Inflammatory macrophage (primary cell): ENCODE results near the gene SRPRB.

Experiments used
- DNase-seq, 2 donors: peaks; one replicate each; pipeline ENCODE4 v3.0.0-alpha.2; 2020 to 2022

SRPRB gene

DNA sequence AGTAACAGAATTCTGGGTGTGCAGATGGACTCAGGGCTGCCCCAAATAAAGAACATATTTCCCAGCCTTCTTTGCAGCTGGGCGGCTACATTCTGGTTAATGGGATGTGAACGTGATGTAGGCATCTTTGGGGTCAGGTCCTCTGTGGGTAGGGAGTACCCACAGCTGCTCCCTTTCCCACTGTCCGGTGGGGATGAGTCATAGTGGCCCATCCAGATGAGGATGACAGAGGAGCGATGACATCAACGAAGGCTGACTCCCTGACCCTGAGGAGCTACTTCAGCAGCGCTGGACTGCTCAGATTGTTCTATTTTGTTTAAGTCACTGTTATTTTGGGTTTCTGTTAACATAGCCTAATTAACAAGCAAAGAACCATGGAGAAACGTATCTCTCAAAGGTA is 38.0 kb downstream of the SRPRB start:
- no peak for DNase-seq

DNA sequence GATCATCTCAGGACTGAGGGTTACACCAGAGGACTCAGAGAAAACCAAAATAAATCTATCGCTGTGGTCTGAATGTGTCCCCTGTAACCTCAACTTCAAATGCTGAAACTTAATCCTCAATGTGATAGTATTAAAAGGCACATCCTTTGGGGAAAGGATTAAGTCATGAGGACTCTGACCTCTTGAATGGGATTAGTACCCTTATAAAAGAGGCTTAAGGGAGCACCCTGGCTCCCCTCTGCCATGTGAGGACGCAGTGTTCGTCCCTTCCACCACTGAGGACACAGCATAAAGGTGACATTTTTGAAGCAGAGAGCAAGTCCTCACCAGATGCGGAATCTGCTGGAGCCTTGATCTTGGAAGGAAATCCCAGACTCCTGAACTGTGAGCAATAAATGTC is 39.5 kb downstream of the SRPRB start:
- no peak for DNase-seq

DNA sequence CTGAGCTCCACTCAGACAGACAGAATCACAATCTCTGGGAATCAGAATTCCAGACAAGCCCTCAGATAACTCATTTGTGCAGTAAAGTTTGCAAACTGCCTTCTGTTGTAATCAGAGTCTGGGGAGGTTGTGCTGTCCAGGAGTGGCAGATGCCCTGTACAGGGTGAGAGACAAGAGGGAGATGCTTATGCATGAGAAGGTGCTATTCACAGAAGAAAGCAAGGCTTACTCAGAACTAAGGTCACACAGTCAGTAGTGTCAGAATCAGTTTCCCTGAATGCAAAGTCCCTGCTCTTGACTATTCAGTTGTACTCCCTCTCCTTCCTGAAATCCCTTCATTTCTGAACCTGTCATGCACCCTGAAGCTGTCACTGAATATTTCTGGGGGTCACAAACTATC is 43.7 kb downstream of the SRPRB start:
- no peak for DNase-seq

DNA sequence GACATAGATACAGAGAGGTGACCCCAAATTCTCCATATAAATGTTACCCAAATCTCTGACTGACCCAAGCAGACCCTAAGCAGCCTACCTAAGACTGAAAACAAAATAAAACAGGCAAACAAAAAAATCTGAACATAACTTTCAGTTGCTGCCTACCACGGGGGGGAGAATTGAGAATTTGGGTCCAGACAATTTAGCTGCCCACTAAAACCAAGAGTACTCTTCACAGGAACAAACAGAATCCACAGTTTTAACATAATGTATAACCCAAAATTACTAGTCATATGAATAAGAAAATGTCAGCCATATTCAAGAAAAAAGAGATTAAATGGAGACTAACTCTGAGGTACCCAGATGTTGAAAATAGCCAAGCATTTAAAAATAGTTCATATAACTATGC is 44.4 kb downstream of the SRPRB start:
- DNase-seq = no peak

DNA sequence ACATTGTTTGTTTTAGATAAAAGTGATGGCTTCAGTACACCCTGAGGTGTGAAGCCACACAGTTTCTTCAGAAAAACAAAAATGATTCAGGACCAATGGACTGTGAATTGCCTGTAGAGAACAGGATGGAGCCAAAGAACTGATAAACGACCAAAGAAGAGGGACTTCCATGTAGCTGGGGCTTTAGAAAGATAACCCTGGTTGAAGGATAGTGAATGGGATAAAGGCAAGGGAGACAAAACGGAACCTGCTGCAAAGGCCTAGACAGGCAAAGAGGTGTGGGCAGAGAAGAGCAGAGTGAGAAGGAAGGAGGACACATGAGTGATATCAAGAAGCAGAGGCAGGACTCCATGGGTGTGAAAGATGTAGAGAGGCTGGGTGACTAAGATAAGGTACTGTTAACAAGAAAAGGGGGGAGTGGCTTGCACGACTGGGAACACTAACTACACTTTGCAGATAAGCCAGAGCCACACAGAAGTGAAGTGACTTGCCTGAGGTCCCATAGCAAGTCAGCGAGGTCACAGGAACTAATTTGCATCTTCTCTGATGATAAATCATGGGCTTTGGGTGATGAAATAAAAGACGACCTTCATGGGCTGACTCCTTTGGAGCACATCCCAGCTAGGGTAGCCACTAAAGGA is 45.8 kb downstream of the SRPRB start:
- no peak for DNase-seq

DNA sequence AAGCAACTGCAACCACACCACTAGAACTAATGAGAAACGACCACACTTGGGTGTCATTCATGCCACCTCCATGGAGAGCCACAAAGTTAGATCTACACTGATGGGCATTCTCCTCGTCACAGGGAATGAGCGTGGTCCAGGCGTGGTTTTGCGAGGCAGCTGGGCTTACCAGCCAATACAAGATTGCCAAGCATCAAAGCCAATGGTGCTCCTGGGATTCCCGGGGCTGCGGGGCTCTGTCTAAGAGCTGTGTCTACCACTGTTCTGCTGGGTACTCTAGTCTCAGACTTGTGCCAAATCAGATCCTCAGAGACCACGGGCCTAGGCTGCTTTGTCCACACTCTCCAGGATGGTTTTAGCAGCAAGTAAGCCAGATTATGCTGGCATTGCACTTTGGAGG is 46.3 kb downstream of the SRPRB start:
- no peak for DNase-seq

DNA sequence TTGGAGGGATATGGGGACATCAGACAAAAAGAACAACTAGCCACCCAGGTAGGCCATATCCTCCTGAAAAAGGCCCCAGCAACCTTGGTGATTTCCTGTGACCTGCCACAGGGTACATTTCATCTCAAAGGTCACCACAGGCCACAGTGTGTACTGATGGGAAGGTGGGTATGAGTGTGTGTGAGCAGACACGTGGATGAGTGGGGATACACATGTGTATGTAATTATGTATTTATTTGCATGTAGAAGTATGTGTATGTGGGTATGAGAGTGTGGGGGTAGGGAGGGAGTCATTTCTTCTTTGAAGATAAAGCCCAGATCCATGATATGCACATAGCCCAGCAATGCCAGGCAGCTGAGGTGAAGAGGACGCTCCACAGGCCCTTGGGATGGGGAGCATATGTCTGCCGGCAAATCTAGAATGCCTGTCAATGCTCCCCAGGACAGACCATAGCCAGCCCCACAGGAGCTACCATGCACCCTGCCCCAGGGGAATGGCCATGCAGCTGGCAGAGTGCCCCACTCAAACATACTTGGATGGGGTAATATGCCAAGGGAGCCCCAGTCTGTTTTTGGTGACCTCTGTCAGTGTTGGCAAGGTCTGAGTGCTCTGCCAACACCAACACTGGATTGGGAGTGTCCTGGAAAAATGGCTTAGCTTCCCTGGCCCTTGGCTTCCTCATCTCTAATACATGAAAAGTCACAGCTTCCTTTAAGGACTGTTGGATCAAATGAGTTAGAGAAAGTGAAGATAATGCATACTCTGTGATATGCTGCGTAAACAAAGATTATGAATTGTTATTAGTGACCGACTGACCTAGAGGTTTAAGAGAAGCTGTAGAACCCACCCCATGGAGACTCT is 47.7 kb downstream of the SRPRB start:
- no peak for DNase-seq

DNA sequence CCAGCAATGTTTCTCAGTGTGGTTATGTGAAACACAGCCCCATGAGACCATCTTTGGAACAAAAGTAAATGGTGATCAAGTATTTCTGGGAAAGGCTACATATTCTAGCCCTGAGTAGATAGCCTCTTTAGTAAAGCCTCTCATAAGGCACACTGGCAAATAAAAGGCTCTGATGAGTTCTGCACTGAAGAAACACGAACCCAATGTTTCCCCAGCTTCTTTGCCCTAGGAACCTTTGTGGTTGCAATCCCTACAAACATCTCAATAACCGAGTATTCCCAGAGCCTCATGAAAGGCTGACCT is 48.3 kb downstream of the SRPRB start:
- no peak for DNase-seq

DNA sequence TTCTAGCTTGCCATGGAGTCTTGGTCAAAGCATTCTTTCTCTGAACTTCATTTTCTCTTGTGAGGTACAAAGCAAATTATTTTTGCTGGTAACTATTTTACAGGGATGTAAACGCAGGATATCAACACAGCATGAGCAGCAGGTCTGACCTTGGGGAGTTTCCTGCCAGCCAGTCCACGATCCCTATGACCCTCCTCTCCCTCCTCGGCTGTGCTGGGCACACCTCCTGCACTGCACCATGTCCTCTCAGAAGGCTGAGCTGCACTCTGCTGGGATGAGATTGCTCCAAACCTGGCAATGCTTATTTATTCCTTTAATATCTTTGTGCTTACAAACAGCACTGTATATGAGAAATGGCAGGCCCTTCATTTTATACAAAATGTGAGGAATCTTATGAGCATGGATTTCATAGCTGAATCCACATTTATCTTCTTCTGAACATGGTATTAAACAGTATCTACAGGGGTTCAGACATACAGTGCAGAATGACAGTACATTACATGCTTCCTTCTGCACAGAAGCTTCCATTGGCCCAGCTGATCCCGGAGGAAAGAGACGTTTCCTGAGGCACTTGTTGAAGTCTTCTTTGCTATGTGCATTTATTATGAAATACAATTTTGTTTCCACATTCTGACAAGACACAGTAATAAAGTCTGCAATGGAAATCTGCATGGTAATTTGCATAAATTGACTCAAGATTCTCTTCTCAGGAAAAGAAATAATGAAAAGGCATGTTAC is 48.8 kb downstream of the SRPRB start:
- DNase-seq = no peak

DNA sequence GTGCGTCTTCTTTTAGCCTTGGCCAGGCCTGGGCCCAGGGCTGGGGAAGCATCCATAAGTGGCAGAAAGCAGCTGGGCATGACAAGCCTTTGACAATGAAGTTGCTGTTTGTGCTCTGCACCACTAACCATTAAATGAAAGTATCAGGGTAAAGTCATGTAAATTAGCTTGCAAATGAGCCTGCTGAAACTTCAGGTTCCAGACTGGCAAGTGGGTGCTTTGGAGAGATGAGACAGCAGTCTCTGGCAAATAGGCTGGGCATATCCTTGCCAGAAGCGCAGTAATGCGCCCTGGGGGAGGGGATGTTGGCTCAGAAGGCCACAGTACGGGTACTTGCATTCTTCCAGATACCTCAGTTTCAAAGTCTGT is 49.4 kb downstream of the SRPRB start:
- DNase-seq = no peak

DNA sequence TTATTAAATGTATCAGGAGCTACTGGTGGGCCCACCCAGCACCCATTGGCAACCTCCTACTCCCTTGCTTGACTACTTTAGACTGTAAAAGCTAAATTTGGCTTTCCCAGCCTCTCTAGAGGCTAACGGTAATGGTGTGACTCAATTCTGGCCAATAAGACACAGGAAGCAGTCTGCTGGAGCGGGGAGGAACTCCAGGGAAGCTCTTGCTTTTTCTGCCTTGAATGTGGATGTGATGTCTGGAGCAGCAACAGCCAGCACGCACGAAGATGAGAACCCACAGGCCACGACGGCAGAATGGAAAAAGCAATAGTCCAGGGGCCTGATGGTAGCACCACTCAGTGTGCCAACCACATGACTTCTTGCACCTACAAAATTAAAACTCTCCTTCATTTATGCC is 50.2 kb downstream of the SRPRB start:
- no peak for DNase-seq

DNA sequence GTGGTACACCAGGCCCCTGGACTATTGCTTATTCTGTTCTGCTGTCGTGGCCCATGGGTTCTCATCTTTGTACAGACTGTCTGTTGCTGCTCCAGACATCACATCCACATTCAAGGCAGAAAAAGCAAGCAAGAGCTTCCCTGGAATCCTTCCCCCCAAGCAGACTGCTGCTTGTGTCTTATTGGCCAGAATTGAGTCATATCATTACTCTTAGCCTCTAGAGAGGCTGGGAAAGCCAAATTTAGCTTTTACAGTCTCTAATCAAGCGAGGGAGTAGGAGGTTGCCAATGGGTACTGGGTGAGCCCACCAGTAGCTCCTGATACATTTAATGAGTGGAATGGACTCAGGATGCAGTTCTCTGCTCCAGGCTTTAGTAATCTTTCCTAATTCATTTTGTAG is 50.7 kb downstream of the SRPRB start:
- DNase-seq = no peak

DNA sequence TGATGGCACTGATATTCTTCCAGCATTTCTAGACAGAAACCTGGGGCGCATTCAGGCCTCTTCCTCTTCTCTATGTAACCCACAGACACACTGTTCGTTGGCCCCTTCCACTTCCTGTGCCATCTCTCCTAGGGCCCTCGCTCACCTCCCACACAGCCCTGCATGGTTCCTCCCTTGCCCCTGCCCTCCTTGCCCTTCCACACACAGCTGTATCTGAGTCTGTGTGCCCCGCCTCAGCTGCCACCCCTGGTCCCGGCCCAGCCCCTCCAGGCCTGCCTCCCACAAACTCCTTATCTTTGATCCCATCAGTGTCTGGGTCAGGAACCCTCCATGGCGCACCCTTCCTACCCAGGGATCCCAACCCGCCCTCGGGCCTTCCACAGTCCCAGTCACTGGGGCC is 52.2 kb downstream of the SRPRB start:
- peak; percentile 12 to 39 for DNase-seq

DNA sequence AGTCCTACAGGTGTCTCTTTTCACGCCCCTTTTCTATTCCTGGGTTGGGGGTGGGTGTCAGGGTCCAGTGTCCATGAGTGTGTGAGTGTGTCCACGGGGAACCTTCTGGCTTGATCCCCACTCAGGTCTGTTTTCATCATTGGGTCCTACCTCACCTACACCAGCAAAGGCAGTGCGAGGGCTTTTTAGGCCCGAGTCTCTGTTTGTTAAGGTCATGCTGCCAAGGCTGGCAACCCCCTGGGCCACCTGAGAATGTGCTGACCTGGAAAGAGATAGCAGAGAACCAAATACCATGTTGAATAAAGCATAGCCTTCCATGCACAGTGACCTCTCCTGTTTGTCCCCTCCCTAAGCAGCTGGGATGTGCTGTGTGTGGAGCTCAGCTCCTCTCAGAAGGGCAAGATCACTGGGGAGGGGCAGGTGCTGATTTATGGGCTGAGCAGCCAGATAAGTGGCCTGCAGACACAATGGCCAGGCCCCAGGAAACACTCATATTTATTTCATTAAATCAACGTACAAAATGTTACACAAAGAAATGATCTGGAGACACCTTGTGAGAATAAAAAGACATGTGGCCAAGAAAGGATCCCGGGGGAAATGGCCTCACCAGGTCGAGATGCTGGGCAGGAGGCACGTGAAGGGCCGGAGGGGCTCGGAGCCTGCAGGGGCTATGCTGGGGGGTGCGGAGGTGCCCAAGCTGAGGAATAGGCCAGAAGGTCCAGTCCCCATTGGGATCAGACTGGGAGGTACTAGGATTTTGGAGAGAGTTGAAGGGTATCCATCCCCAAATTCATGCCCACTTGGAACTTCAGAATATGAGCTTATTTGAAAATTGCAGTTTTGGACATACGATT is 54.0 kb downstream of the SRPRB start:
- DNase-seq = no peak

DNA sequence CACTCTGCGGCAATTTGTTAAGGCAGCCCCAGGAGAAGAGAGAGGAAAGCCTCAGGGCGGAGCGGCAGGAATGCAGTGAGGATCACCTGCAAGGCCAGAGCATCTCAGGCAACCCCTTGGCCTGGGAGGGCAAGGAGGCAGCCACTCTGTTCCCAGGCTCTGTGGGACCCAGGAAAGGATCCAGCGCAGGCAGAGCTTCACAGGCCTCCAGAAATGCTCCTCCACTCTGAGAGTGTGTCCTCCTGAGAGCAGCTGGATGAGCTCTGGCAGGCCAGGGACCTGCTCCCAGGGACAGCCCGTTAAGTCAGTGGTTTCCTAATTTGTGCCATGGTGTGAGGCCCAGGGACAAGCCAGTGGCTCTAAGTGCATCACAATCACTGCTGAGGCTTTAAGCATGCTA is 54.9 kb downstream of the SRPRB start:
- no peak for DNase-seq

DNA sequence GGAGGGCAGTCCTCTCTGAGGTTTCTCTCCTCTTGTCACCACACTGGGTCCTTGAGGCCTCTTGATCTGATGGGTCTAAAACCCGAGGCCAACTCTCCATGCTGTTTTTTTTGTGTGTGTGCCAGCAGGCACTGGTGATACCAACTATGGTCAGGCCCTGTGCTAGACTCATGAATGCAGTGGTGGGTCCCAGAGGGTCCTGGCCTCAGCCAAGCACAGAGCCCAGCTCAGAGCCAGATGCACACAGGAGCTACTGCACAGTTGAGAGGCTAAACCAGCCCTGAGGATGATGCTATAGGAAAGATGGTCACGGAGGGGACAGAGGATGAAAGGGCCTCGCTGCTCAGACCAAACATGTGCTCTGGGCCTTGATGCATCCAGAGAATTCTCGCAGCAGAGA is 56.5 kb downstream of the SRPRB start:
- no peak for DNase-seq

DNA sequence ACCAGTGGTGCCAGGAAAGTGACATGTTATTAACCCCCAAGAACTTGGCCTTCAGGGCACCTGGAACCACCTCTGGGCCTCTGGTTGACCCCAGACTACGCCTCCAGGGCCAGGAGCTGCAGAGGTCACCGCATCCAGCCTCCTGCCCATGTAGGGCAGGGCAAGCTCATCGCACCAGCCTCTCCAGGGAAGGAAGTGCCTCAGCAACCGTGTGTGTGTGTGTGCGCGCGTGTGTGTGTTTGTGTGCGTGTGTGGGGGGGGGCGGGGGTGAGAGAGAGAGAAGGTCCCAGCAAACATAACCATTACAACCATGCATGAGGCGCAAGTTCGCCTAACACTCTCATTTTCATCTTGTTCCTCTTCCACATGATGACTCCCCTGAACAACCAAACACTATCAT is 58.3 kb downstream of the SRPRB start:
- DNase-seq = no peak

DNA sequence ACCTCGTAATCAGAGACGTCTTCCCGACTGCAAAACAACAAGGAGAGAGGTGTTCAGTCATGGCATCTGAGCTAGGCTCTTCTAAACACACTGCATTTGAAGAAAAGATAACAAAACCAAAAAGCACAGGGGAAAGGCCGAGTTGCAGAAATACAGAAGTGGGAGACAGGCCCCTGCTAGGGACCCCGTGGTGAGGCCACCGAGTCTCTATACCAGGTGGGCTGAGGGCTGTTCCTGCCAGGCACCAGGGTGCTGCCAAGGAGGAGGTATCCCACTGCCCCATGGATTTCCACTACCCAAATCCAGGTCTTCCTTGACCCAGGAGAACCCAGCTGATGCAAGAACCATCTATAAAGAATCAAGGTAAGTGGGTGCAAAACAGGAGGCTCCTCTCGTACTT is 59.0 kb downstream of the SRPRB start:
- DNase-seq = no peak

DNA sequence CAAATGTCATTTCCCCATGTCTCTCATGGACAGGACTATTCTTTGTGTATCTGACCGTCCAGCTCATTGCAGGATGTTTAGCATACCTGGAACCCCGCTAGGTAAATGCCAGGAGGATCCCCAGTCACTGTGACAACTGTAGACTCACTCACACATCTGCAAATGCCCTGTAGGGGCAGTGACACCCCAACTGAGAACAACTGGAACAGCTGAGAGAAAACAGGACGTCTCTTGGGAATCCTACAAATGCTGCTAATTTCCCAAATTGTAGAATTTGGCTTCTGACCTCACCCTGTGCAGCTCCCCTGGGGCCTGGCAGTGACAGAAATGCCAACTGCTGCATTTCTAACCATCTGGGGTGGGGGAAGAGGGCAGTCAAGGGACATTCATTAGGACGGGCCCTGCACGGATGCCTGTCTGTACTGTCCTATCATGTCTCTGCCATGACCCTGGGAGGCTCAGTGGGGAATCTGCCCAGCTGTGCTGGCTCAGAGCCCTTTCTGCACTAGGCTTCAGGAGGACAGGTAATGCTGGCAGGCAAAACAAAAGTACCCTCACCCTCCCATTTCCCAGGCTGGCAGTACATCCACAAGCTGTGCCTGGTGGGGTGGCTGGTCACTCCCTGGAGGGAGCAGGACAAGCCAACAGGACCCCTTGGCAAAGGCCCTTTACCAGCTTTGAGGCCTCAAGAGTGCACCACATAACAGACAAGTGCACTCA is 59.7 kb downstream of the SRPRB start:
- no peak for DNase-seq

DNA sequence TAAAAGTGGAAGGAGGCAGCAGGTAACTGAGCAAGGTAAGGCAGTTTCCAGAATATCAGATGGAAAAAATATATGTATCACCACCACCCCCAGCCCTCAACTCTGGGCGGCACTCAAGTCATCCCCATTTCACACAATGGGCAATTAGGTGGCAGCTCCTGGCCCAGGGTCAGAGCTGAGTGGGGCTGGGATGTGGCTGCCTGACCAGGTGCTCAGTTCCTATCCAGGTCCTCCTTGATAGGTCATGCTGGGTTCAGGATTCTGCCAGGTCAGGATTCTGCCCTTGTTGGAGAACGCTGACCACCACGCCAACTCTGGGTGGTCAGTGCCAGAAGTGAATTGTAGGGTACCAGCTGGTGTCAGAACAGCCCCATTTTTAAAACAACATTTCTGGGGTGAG is 60.5 kb downstream of the SRPRB start:
- DNase-seq = no peak

DNA sequence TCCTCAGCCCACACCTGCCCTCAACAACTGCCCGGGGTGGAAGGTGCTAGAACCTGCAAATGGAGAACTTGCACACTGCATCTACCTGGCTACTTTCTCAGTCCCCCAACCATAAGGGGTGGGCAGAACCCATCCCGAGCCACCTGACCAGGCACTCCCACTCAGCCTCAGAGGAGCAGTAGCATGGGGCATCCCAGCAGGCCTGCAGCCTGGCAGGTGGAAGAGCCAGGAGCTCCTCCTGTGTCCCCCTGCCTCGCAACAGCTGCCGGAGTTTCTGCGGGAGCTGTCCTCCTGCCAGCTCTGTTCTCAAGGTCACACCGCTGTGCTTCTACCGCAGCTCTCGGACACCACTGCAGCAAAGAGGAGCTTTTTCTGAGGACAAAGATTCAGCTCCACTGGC is 62.6 kb downstream of the SRPRB start:
- DNase-seq = no peak

DNA sequence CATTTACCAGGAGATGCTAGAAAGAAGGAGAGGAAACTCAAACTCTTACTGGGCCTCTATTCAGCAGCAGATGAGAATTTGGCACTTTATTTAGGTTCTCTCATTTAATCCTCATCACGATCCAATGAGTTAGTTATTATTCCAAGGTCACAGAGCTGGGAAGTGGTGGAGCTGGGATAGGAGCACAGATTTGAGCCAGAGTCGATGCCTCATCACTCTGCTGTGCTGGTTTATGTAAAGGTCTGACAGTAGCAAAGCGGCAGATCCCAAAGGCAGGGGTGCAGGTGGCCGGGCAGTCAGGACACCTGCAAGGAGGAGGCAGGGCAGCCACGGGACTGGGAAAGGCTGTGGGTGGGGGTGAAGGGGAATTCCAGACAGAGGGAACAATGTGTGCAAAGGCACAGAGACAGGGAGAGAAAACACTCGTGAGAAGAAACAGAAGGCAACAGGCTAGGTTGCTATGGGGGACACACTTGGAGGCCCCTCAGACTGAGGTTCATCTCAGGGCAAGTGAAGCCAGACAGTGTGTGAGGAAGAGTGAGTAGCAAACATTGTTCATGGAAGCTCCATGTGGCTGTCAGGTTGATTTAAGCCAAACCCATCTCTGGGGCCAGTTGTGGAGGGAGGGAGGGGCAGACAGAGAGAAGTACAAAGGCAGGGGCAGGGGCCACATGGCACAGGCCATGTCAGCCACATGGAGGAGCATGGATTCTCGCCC is 63.3 kb downstream of the SRPRB start:
- DNase-seq = no peak
